Transverse colon (tissue), 4 donors: ENCODE data around the gene ZFHX3.

ENCODE experiments used
- CTCF ChIP-seq, 5 experiments: fragments of 200-600 bp in 3 of 5; fragments of 450-650 bp in 2 of 5; sonication (generic) in 3 of 5; IDR thresholded peaks; 1 replicate in 2 of 5; 2 replicates in 3 of 5; pipeline ENCODE4 v1.5.1; 2016 to 2017; ENCODE audit warnings: antibody characterized with exemption in 5 of 5, inconsistent platforms in 3 of 5, mild to moderate bottlenecking in 2 of 5, moderate library complexity in 1 of 5
- EP300 ChIP-seq: sonication (generic); formaldehyde crosslinking; IDR thresholded peaks from one replicate; pipeline ENCODE4 v1.6.1; 2017; ENCODE audit warnings: antibody characterized with exemption, low read depth
- POLR2AphosphoS5 ChIP-seq, 3 donors: sonication (generic); formaldehyde crosslinking; IDR thresholded peaks; one replicate each; pipeline ENCODE4 v1.6.1; 2016; ENCODE audit warnings: antibody characterized with exemption in 3 of 3

- TF ChIP-seq POLR2AphosphoS5 (IDR thresholded peaks at IDR 0.05) = no peak
- TF ChIP-seq CTCF (IDR thresholded peaks at IDR 0.05) = no peak
- TF ChIP-seq EP300 = no peak
Measured at GRCh38 chr16:72903176-72903575, 144.8 kb downstream of the ZFHX3 start.
